DOHH2 (cell line): ENCODE results near the gene RNF103.
A peak's percentile ranks its signal among the peaks of the same experiment; 100 is the strongest.

ENCODE experiments used
- H3F3A ChIP-seq: fragments of 200-600 bp; sonication (generic), shearing (Covaris generic); 2 replicates; pipeline ENCODE4 v1.6.0; 2016; ENCODE audit warnings: antibody characterized with exemption, mild to moderate bottlenecking; ENCODE audit not compliant: control insufficient read depth, insufficient read depth
- H3K27ac ChIP-seq: fragments of 200-600 bp; sonication (generic); 2 replicates; pipeline ENCODE4 v1.5.1; 2014; ENCODE audit warnings: low read depth, mild to moderate bottlenecking, low read length, moderate library complexity
- H3K27me3 ChIP-seq: fragments of 200-600 bp; sonication (generic); 2 replicates; pipeline ENCODE4 v1.6.1; 2014; ENCODE audit warnings: mild to moderate bottlenecking, low read length, mixed read lengths; ENCODE audit not compliant: control insufficient read depth
- H3K36me3 ChIP-seq: fragments of 200-600 bp; sonication (generic); 2 replicates; pipeline ENCODE4 v1.6.1; 2014; ENCODE audit warnings: mild to moderate bottlenecking, low read length, moderate library complexity, mixed read lengths; ENCODE audit not compliant: control insufficient read depth
- H3K4me1 ChIP-seq: fragments of 200-600 bp; sonication (generic); 2 replicates; pipeline ENCODE4 v1.6.1; 2014; ENCODE audit warnings: mild to moderate bottlenecking, low read length, mixed read lengths; ENCODE audit not compliant: control insufficient read depth
- H3K4me2 ChIP-seq: fragments of 200-600 bp; sonication (generic); 2 replicates; pipeline ENCODE4 v1.6.0; 2014; ENCODE audit warnings: mild to moderate bottlenecking, low read length, moderate library complexity
- H3K4me3 ChIP-seq: fragments of 200-600 bp; sonication (generic); 2 replicates; pipeline ENCODE4 v1.5.1; 2014; ENCODE audit warnings: mild to moderate bottlenecking, low read length, mixed read lengths
- H3K79me2 ChIP-seq: fragments of 200-600 bp; sonication (generic); 2 replicates; pipeline ENCODE4 v1.6.1; 2014; ENCODE audit warnings: mild to moderate bottlenecking, low read length, mixed read lengths; ENCODE audit not compliant: control insufficient read depth
- H3K9me2 ChIP-seq: fragments of 200-600 bp; sonication (generic); replicated peaks from 2 replicates; pipeline ENCODE4 v1.6.1; 2014; ENCODE audit warnings: mild to moderate bottlenecking, low read length, mixed read lengths; ENCODE audit not compliant: control insufficient read depth
- H3K9me3 ChIP-seq: fragments of 200-600 bp; sonication (generic); 2 replicates; pipeline ENCODE4 v1.6.1; 2014; ENCODE audit warnings: antibody characterized with exemption, low read length, mixed read lengths; ENCODE audit not compliant: control insufficient read depth, insufficient read depth
- H4K20me1 ChIP-seq: fragments of 200-600 bp; sonication (generic); 2 replicates; pipeline ENCODE4 v1.6.0; 2014; ENCODE audit warnings: low read depth, mild to moderate bottlenecking, antibody characterized with exemption, low read length, moderate library complexity; ENCODE audit not compliant: control insufficient read depth, insufficient read depth
- CTCF ChIP-seq: fragments of 200-600 bp; sonication (generic); IDR thresholded peaks from one replicate; pipeline ENCODE4 v1.5.1; 2014; ENCODE audit warnings: antibody characterized with exemption, mild to moderate bottlenecking, low read depth, low read length; ENCODE audit not compliant: poor library complexity, severe bottlenecking
- EZH2phosphoT487 ChIP-seq: fragments of 200-600 bp; sonication (generic); IDR thresholded peaks from 2 replicates; pipeline ENCODE4 v1.6.1; 2017; ENCODE audit warnings: borderline replicate concordance, mild to moderate bottlenecking, antibody characterized with exemption, low read length, moderate library complexity, mixed read lengths

Gene RNF103

GRCh38 chr2:86623043-86623493 lies 597 bp downstream of the RNF103 start:
- H4K20me1 ChIP-seq = 0 out of 2 replicates have a peak, but pooled peaks cover 4% of the 10 kb centered on the region
- H3K9me2 ChIP-seq = no peaks in the 10 kb centered on the region
- H3K27me3 ChIP-seq = no peaks in the 10 kb centered on the region
- peaks cover 25% of the 10 kb centered on the region for H3K4me1 ChIP-seq
- no peak for TF ChIP-seq CTCF
- no peak for TF ChIP-seq EZH2phosphoT487
- no peaks in the 10 kb centered on the region for H3K9me3 ChIP-seq
- peak overlapping the region; percentile 65 for H3K4me2 ChIP-seq
- H3F3A ChIP-seq = no peaks in the 10 kb centered on the region
- peaks cover 39% of the 10 kb centered on the region for H3K79me2 ChIP-seq
- H3K36me3 ChIP-seq = peaks cover 27% of the 10 kb centered on the region
- H3K27ac ChIP-seq = peak overlapping the region; percentile 72
- H3K4me3 ChIP-seq = peak overlapping the region; percentile 95

DNA sequence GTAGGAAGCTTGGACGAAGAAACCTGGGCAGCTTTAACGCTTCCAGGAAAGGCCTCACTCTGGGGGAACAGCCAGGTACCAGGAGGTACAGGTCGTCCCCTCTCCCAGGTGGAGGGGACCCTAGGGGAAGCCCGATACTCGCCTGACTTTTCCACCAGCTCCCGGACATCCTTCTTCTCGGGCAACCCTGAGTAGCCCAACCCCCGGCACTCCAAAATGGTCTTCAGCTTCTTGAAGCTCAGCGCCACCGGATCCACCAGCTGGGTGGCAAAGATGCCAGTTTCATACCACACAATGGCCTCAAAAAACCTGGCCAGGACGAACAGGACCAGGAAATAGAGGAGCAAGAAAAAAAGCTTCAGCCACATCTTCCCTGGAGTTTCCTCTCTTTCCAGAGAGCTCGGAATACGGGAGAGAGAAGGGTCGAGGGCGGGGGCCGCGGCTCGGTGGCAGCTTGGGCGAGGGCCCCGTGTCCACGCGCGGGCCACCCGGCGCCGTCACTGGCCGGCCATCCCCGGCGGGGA lies 1.1 kb downstream of the RNF103 start:
- H4K20me1 ChIP-seq = 0 out of 2 replicates have a peak, but pooled peaks cover 4% of the 10 kb centered on the region
- H3F3A ChIP-seq = no peaks in the 10 kb centered on the region
- peaks cover 39% of the 10 kb centered on the region for H3K79me2 ChIP-seq
- H3K36me3 ChIP-seq = peaks cover 29% of the 10 kb centered on the region
- peaks cover 30% of the 10 kb centered on the region for H3K4me1 ChIP-seq
- no peaks in the 10 kb centered on the region for H3K9me3 ChIP-seq
- H3K4me2 ChIP-seq = peak overlapping the region; percentile 65
- H3K27ac ChIP-seq = peak overlapping the region; percentile 72
- no peak for TF ChIP-seq EZH2phosphoT487
- TF ChIP-seq CTCF = no peak
- no peaks in the 10 kb centered on the region for H3K27me3 ChIP-seq
- peak overlapping the region; percentile 95 for H3K4me3 ChIP-seq
- H3K9me2 ChIP-seq = no peaks in the 10 kb centered on the region

DNA sequence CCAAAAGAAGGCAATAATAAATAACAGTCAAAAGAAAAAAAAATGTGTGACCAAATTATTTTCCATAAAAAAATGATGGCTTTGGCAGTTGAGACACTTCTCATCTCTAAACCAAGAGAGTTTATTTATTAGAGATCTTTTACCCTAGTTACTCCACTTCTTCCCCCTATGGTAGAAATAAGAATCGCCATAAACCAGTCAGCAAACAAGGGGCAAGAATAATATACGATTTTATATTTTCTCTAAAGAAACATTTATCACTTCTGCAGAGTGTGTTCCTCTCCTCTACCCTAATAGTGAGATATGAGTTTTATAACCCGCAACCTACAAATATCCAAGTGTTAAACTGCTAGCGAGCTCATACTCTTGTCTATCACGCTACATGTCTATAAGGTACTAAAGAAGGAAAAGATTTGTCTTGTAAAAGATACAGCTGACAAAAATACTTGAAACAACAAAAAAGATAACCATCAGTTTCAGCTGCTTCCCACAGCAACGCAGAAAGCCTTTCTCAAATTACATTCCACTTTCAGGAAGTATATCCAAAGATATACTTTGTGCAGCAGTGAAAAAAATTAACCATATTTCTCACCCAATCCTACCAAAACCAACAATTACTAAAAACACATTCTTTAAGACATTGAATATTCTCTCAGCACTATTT lies 2.3 kb downstream of the RNF103 start:
- Histone ChIP-seq H3K4me1 (peaks cover 38% of the 10 kb centered on the region), H3K27ac (no peak overlapping the region), H3K79me2 (peaks cover 39% of the 10 kb centered on the region)

More for the DNA sequence above, 2.3 kb downstream of the RNF103 start:
- peaks cover 41% of the 10 kb centered on the region for H3K36me3 ChIP-seq
- H4K20me1 ChIP-seq = 0 out of 2 replicates have a peak, but pooled peaks cover 4% of the 10 kb centered on the region
- H3K9me3 ChIP-seq = no peaks in the 10 kb centered on the region
- H3K9me2 ChIP-seq = no peaks in the 10 kb centered on the region
- H3K4me3 ChIP-seq = peak overlapping the region; percentile 95
- no peaks in the 10 kb centered on the region for H3K27me3 ChIP-seq
- TF ChIP-seq EZH2phosphoT487 = no peak
- TF ChIP-seq CTCF = peak; percentile 24
- H3K4me2 ChIP-seq = peak overlapping the region; percentile 65
- H3F3A ChIP-seq = no peaks in the 10 kb centered on the region
